Astrocyte (in vitro differentiated cells and primary cell): ENCODE results near the gene ADGRB2. TPM values are rescaled to one million over a fixed set of nuclear protein-coding genes. Genes with fewer than 3 reads are reported as not detected.

Experiments
- DNase-seq: peaks from one replicate; pipeline ENCODE4 v3.0.0-alpha.2; 2010; ENCODE audit warnings: low read depth
- FAIRE-seq: peaks from 2 replicates; lab custom pipeline; 2011; peaks lifted over from hg19 to GRCh38; lab: Jason Lieb, UNC
- H2AFZ ChIP-seq: 2 replicates; pipeline ENCODE4 v1.6.0; 2012; ENCODE audit warnings: low read depth, low read length, inconsistent platforms
- H3K27ac ChIP-seq: 2 replicates; pipeline ENCODE4 v1.5.1; 2011; ENCODE audit warnings: low read depth, low read length, inconsistent platforms
- H3K27me3 ChIP-seq: 2 replicates; pipeline ENCODE4 v1.6.0; 2011; ENCODE audit warnings: low read length, inconsistent platforms; ENCODE audit not compliant: insufficient read depth
- H3K36me3 ChIP-seq: 2 replicates; pipeline ENCODE4 v1.5.1; 2011; ENCODE audit warnings: low read length, inconsistent platforms; ENCODE audit not compliant: insufficient read depth
- H3K4me1 ChIP-seq: 2 replicates; pipeline ENCODE4 v1.5.1; 2011; ENCODE audit warnings: low read length, inconsistent platforms; ENCODE audit not compliant: insufficient read depth
- H3K4me2 ChIP-seq: 2 replicates; pipeline ENCODE4 v1.6.0; 2012; ENCODE audit warnings: low read length, inconsistent platforms
- H3K4me3 ChIP-seq: 2 replicates; pipeline ENCODE4 v1.5.1; 2011; ENCODE audit warnings: low read depth, mild to moderate bottlenecking, low read length, inconsistent platforms; ENCODE audit not compliant: insufficient read depth
- H3K79me2 ChIP-seq: 2 replicates; pipeline ENCODE4 v1.6.0; 2012; ENCODE audit warnings: mild to moderate bottlenecking, low read length, inconsistent platforms; ENCODE audit not compliant: insufficient read depth
- H3K9ac ChIP-seq: 2 replicates; pipeline ENCODE4 v1.6.0; 2012; ENCODE audit warnings: mild to moderate bottlenecking, low read length, inconsistent platforms
- H3K9me3 ChIP-seq: 2 replicates; pipeline ENCODE4 v1.5.1; 2012; ENCODE audit warnings: low read depth, mild to moderate bottlenecking, low read length, inconsistent platforms; ENCODE audit not compliant: insufficient read depth
- H4K20me1 ChIP-seq: 2 replicates; pipeline ENCODE4 v1.6.0; 2012; ENCODE audit warnings: low read length, inconsistent platforms; ENCODE audit not compliant: insufficient read depth
- H3K27ac Mint-ChIP-seq: one replicate; pipeline ENCODE4 v1.8.0; 2021; ENCODE audit warnings: mild to moderate bottlenecking, mixed read lengths; ENCODE audit not compliant: unreplicated experiment
- H3K27me3 Mint-ChIP-seq: one replicate; pipeline ENCODE4 v1.8.0; 2021; ENCODE audit warnings: low read depth, mixed read lengths; ENCODE audit not compliant: unreplicated experiment
- H3K36me3 Mint-ChIP-seq: one replicate; pipeline ENCODE4 v1.8.0; 2021; ENCODE audit warnings: low read depth, mixed read lengths; ENCODE audit not compliant: unreplicated experiment
- H3K4me1 Mint-ChIP-seq: one replicate; pipeline ENCODE4 v1.8.0; 2021; ENCODE audit warnings: low read depth, mixed read lengths; ENCODE audit not compliant: unreplicated experiment
- H3K4me3 Mint-ChIP-seq: one replicate; pipeline ENCODE4 v1.8.0; 2021; ENCODE audit warnings: mild to moderate bottlenecking, moderate library complexity, mixed read lengths; ENCODE audit not compliant: unreplicated experiment
- H3K9me3 Mint-ChIP-seq: one replicate; pipeline ENCODE4 v1.8.0; 2021; ENCODE audit warnings: mild to moderate bottlenecking, mixed read lengths; ENCODE audit not compliant: unreplicated experiment
- EZH2 ChIP-seq: IDR thresholded peaks from 2 replicates; pipeline ENCODE4 v1.6.1; 2012; ENCODE audit warnings: mild to moderate bottlenecking, low read length, inconsistent platforms; ENCODE audit not compliant: insufficient read depth
- microRNA-seq: library from miRNA; unstranded; fragments of <30 nt; microRNA quantifications from one replicate; pipeline ENCODE4 v1.2.0, GENCODE V29; 2020
- total RNA-seq: library from RNA; stranded (reverse); gene quantifications from 2 replicates; pipeline ENCODE4 v1.2.1, GENCODE V29; 2021
- TF ChIP-seq, protein P1 (sequence below): IDR thresholded peaks from 2 replicates; pipeline ENCODE4 v1.5.1; 2011; ENCODE audit warnings: low read depth, mild to moderate bottlenecking, inconsistent platforms, low read length, moderate library complexity; ENCODE audit not compliant: insufficient read depth

Gene ADGRB2
- total RNA-seq, 1 donor from 2014 or later: 25.8 TPM

DNA sequence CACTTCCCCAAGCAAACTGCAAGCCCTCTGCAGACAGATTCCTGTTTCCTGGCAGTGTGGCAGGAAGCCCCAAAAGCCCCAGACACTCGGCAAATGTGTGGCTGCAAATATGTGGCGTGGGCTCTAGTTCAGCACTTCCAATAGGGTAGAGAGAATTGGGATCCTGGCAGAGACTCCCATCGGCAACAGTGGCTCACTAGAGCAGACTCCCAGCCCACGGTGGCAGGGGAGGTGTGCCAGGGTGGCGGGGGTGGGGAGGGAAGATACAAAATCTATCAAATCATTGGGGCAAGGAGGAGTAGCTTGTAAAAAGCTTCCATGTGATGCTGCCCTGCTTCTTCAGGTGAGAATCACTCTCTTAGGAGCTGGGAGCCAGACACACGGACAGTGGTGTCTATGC lies 86.2 kb downstream of the ADGRB2 start:
- no peak for FAIRE-seq
- no peak overlapping the region for H3K4me2 ChIP-seq
- H3K4me3 Mint-ChIP-seq: no peak overlapping the region
- no peak for DNase-seq
- H3K4me1 ChIP-seq: peaks cover 12% of the 10 kb centered on the region
- H3K9me3 ChIP-seq: no peaks in the 10 kb centered on the region
- peaks cover 6% of the 10 kb centered on the region for H3K27me3 Mint-ChIP-seq
- H3K4me3 ChIP-seq: no peak overlapping the region
- peaks cover 29% of the 10 kb centered on the region for H3K36me3 Mint-ChIP-seq
- H3K4me1 Mint-ChIP-seq: peaks cover 2% of the 10 kb centered on the region
- no peak overlapping the region for H3K9ac ChIP-seq
- H3K9me3 Mint-ChIP-seq: no peaks in the 10 kb centered on the region
- TF ChIP-seq, protein P1, sequence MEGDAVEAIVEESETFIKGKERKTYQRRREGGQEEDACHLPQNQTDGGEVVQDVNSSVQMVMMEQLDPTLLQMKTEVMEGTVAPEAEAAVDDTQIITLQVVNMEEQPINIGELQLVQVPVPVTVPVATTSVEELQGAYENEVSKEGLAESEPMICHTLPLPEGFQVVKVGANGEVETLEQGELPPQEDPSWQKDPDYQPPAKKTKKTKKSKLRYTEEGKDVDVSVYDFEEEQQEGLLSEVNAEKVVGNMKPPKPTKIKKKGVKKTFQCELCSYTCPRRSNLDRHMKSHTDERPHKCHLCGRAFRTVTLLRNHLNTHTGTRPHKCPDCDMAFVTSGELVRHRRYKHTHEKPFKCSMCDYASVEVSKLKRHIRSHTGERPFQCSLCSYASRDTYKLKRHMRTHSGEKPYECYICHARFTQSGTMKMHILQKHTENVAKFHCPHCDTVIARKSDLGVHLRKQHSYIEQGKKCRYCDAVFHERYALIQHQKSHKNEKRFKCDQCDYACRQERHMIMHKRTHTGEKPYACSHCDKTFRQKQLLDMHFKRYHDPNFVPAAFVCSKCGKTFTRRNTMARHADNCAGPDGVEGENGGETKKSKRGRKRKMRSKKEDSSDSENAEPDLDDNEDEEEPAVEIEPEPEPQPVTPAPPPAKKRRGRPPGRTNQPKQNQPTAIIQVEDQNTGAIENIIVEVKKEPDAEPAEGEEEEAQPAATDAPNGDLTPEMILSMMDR: no peak
- no peak for TF ChIP-seq EZH2
- H3K27me3 ChIP-seq: no peaks in the 10 kb centered on the region
- no peak overlapping the region for H3K27ac ChIP-seq
- peaks cover 3% of the 10 kb centered on the region for H4K20me1 ChIP-seq
- H3K36me3 ChIP-seq: peaks cover 26% of the 10 kb centered on the region
- H3K27ac Mint-ChIP-seq: no peak overlapping the region
- H3K79me2 ChIP-seq: no peaks in the 10 kb centered on the region
- H2AFZ ChIP-seq: no peak overlapping the region

DNA sequence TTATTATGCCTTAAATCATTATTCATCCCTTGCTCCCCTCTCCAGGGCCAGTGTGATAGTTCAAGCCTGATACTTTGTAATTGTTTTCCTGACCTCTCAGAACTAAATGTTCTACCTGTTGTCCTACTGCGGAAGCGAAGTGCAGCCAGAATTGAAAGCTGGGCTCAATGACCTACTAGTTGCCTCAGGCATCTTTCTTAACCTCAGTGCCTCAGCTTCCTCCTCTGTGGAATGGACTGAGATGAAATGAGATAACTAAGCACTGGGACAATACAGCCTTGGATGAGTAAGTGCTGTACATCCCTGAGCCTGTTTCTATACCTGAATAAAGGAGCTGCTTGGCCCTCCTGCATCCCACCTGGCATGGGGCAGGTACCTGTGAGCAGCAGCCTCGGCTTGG lies 86.7 kb downstream of the ADGRB2 start:
- no peak overlapping the region for H3K4me3 ChIP-seq
- no peak overlapping the region for H3K4me2 ChIP-seq
- peaks cover 3% of the 10 kb centered on the region for H4K20me1 ChIP-seq
- H3K9me3 ChIP-seq: no peaks in the 10 kb centered on the region
- H3K4me3 Mint-ChIP-seq: no peak overlapping the region
- H3K27ac Mint-ChIP-seq: no peak overlapping the region
- peaks cover 20% of the 10 kb centered on the region for H3K36me3 ChIP-seq
- no peak for TF ChIP-seq EZH2
- TF ChIP-seq, protein P1: no peak
- FAIRE-seq: no peak
- no peaks in the 10 kb centered on the region for H3K79me2 ChIP-seq
- peaks cover 6% of the 10 kb centered on the region for H3K27me3 Mint-ChIP-seq
- H3K9ac ChIP-seq: no peak overlapping the region
- peaks cover 12% of the 10 kb centered on the region for H3K4me1 ChIP-seq
- H2AFZ ChIP-seq: no peak overlapping the region
- H3K36me3 Mint-ChIP-seq: peaks cover 29% of the 10 kb centered on the region
- no peak overlapping the region for H3K27ac ChIP-seq
- H3K4me1 Mint-ChIP-seq: peaks cover 2% of the 10 kb centered on the region
- no peaks in the 10 kb centered on the region for H3K9me3 Mint-ChIP-seq
- no peaks in the 10 kb centered on the region for H3K27me3 ChIP-seq
- DNase-seq: no peak

Small RNA genes within 50 kb of the gene (microRNA-seq; reads per million reads assigned to microRNA genes)
- not detected for gene MIR4254

Other genes starting within 250 kb of the ADGRB2 start
- 3.9 and 5.7 TPM in 2 replicates for gene TINAGL1, start 187.8 kb downstream of the ADGRB2 start, total RNA-seq
- not detected in 2 replicates for gene HCRTR1, start 146.7 kb downstream of the ADGRB2 start, total RNA-seq
- gene PEF1, start 119.5 kb downstream of the ADGRB2 start, total RNA-seq: 56.3 and 57.9 TPM in 2 replicates
- 42.9 and 56.5 TPM in 2 replicates for gene COL16A1, start 60.3 kb downstream of the ADGRB2 start, total RNA-seq
- gene SPOCD1, start 51.7 kb upstream of the ADGRB2 start, total RNA-seq: 27.8 and 28.0 TPM in 2 replicates
- gene PTP4A2, start 174.0 kb upstream of the ADGRB2 start, total RNA-seq: 260 and 271 TPM in 2 replicates
- 126 and 139 TPM in 2 replicates for gene KHDRBS1, start 249.5 kb upstream of the ADGRB2 start, total RNA-seq